ENCODE data around the gene KDM6B.
A peak's percentile ranks its signal among the peaks of the same experiment; 100 is the strongest.

Gene KDM6B

DNA sequence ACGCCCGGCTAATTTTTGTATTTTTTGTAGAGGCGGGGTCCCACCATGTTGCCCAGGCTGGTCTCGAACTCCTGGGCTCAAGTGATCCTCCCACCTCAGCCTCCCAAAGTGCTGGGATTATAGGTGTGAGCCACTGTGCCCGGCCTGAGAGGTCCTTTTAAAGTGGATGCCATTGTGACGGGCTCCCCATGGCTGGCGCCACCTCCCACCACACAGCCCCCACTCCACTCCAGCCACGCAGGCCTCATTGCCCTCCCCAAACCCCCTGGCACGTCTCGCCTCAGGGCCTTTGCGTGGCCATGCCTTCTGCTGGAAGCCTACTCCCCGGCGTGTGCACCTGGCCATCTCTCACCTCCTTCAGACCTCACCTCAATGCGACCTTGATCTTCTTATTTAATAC, 11.9 kb upstream of the KDM6B start:
- FAIRE-seq: no peak

DNA sequence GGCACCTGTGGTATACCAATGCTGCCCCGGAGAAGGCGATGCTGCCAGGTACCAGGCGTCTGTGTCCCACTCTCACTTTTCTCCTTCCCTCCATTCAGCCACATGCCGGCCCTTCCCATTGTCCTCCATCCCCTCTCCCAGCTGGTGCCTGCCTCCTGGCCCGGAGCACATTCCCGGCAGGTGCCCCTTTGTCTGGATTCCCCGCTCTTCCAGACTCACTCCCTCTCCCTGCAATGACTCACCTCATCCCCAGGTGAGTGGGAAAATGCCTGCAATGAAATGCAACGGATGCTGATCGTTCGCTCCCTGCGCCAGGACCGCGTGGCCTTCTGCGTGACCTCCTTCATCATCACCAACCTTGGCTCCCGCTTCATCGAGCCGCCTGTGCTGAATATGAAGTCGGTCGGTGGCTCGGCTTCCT, 10.4 kb upstream of the KDM6B start:
- no peak for FAIRE-seq

DNA sequence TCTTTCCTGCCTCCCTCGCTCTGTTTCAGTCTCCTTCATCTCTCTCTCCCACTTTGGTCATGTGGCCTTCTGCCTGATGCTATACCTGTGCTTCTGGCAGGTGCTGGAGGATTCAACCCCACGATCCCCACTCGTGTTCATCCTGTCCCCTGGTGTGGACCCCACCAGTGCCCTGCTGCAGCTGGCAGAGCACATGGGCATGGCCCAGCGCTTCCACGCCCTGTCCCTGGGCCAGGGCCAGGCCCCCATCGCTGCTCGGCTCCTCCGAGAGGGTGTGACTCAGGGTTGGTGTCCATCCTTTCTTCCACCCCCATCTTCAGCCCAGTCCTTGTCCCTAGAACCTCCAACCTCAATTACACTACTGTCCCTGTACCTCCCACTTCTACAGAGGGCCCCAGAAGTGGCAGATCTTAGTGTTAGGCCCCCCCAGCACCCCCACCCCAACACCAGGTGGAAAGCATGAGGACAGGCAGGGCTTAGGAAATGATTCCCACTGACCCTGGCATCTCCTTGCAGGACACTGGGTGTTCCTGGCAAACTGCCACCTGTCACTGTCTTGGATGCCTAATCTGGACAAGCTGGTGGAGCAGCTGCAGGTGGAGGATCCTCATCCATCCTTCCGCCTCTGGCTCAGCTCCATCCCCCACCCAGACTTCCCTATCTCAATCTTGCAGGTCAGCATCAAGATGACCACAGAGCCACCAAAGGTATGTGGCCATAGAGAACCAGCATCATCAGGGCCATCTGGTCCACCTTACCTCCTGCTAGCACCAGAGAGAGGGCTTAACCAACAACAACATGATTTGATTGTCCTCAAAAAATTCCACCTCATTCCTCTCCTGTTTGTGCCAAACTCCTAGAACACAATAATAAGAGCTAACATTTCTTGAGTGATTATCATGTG, 9.7 kb upstream of the KDM6B start:
- FAIRE-seq: no peak

DNA sequence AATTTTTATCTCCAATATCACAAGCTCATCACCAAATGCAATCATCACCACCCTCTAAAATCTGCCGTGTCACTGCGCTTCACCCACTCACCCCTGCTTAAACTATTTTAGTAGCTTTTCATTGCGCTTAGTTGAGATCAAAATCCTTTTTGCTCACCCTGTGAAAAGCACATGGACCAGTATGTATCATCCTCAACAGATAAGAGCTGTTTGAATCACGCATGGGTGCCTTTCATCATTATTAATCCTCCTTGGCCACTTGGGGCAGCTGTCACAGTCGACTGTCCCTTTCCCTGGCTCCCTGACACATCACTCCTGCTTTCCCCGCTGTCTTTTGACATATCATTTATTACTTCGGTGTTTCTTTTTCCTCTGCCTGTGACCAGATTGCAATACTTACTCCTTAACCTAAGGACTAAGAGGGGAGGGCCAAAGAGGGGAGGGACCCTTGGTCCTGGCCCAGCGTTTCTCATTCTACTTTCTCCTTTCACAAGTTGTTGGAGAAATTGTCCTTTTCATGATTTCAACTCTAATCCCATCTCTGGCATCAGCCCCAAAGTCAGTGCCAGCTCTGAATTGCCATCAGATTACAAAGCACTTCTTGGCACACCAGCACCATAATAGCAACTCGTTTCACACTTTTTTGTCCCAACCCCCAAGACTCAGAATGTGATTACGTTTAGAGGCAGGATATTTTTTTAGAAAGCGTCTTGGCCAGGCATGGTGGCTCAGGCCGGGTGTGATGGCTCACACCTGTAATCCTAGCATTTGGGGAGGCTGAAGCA, 8.6 kb upstream of the KDM6B start:
- no peak for FAIRE-seq

DNA sequence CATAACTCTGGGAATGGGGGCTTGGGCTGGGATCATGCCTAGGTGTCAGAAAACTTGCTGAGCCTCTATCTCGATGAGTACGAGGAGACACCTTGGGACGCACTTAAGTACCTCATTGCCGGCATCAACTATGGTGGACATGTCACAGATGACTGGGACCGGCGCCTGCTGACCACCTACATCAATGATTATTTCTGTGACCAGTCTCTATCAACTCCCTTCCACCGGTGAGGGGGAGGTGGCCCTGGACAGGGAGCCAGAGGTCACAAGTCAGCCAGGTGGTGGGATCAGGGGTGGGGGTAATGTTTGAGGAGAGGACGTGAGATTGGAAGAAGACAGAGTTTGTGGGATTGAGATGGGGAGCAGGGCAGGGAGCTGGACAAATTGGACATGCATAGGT, 3.4 kb upstream of the KDM6B start:
- no peak for FAIRE-seq

DNA sequence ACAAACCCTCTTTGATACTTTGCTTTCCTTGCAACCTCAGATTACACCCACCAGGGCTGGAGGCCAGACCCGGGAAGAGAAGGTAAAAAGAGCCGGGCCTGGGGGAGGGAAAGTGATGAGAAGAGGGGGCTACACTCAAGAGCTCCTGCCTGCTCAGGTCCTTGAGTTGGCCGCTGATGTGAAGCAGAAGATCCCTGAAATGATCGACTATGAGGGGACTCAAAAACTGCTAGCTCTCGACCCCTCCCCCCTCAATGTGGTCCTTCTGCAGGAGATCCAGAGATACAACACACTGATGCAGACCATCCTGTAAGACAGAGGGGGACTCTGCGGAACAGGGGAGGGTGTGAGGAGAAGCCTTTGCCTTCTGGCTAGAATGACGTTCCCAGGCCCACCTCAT, 2.8 kb upstream of the KDM6B start:
- no peak for FAIRE-seq

DNA sequence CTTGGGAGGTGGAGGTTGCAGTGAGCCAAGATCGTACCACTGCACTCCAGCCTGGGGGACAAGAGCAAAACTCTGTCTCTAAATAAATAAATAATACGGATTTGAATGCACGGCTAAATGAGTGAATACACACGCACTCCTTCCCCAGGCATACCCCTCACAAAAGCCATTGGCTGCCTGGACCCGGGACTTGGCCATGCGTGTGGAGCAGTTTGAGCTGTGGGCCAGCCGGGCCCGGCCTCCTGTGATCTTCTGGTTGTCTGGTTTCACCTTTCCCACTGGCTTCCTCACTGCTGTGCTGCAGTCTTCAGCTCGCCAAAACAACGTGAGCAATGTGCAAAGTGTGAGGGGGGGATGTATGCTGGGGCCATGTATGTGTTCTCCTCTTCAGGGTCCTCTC, 1.6 kb upstream of the KDM6B start:
- no peak for FAIRE-seq

DNA sequence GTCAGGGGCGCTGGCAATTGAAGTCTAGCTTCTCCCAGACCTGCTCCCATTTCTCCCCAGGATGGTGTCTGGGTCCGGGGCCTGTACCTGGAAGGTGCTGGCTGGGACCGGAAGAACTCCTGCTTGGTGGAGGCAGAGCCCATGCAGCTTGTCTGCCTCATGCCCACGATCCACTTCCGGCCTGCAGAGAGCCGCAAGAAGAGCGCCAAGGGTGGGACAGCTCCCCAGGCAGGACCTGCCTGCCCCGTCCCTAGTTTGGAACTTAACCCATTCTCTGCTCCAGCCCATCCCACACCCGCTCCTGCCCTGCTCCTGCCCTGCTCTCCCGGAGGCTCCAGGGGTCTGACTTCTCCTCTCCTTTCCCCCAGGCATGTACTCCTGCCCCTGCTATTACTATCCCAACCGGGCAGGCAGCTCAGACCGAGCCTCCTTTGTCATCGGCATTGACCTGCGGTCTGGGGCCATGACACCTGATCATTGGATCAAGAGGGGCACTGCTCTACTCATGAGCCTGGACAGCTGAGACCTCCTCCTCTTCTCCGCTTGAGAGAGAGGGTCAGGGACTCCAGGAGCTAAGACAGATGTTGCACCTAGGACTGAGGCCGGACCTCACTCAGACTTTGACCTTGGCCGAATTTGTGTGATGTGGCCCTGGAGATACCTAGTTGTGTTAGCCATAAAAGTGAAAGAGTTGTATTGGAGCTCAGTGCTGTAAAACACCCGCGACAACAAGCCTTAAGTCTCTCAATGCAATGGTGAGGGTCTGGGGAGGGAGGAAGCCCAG, 814 bp upstream of the KDM6B start:
- FAIRE-seq: no peak

DNA sequence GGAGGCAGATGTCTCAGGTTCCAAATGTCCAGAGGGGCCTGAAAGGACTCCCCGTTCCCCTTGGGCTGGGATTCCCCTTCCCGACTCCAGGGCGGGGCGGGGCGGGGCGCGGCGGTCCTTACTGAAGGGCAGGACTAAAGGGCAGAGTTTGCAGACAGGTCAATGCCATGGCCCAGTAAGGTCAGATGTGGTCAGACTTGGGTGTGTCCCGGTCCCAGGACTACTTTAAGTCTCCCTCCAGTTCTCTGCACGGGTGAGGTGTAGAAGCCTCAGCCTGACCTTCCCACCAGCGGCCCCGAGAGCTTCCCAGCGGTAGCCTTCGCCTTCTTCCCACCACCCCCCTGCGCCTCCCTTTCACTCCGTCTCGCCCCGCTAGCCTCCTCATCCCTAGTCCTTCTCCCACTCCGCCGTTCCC, 532 bp downstream of the KDM6B start:
- no peak for FAIRE-seq

DNA sequence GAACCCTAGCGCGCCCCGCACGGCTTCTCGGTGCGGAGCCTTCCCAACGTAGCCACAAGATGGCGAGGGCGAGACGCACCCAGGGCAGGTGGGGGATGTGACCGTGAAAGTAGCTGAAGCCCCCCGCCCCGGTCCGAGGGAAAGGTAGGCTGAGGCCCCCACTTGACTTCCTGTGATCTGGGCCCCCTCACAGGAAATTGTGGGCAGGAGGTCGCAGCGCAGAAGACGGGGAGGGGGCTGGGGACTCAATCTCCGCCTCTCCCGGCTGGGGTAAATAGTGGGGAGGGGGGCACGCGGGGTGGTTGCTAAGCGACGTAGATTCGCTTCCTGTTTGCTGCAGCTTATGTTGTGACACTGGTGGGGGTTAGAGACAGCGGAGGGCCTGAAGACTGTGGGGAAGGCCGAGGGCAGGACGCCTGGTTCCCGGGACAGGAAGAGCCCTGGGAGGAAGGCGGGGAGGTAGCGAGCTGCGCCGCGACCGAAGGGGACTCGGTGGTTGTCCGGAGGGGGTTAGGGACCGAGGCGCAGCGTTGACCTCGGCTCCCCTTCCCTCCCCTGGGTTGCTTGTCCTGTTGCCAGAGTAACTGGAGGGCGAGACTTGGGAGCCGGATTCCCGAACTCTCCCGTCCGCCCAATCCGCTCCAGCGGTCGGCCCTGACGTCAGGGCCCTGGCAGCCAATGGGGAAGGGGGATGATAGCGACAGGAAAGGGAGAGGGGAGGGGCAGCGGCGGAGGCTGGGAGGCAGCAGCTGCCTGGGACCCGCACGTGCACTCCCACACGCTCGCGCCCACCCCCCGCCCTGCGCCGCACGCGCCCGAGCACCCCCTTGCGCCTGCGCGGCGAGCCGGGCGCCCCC, 1.2 kb downstream of the KDM6B start:
- FAIRE-seq: peak; percentile 97

DNA sequence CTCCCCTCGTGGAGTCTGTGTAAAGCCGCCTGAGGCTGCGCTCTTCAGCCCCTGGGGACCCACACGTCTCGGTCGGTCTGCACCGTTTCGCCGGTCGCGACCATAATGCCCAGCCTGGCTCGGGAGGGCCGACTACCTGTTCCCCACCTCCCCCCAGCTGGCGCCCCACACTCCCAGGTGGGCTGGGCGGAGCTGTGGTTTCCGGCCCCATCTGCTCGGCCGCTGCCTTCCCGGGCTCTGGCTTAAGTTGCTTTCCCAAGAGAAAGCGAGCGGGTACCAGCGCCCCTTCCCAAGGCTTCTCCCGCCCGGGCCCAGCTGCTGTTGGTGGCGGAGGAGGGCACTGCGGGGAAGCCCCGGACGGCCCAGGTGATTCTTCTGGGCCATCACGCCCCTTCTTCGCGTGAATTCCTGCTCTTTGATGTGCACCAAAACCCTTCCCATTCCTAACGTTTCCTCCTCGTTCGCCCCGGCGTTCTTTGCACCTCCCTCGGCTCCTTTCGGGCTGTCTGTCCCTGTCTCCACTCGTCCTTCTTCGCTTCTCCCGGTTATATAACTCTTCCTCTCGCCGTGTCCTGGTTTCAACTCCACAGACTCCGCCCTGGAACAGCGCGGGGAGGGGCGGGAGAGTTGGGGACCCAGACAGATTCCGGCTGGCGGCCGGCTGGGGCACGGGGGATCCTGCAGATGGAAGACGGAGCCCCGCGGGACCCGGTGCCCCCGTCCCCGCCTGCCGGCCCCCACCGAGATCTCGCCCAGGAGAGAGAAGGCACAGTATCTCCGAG, 2.0 kb downstream of the KDM6B start:
- FAIRE-seq: no peak

DNA sequence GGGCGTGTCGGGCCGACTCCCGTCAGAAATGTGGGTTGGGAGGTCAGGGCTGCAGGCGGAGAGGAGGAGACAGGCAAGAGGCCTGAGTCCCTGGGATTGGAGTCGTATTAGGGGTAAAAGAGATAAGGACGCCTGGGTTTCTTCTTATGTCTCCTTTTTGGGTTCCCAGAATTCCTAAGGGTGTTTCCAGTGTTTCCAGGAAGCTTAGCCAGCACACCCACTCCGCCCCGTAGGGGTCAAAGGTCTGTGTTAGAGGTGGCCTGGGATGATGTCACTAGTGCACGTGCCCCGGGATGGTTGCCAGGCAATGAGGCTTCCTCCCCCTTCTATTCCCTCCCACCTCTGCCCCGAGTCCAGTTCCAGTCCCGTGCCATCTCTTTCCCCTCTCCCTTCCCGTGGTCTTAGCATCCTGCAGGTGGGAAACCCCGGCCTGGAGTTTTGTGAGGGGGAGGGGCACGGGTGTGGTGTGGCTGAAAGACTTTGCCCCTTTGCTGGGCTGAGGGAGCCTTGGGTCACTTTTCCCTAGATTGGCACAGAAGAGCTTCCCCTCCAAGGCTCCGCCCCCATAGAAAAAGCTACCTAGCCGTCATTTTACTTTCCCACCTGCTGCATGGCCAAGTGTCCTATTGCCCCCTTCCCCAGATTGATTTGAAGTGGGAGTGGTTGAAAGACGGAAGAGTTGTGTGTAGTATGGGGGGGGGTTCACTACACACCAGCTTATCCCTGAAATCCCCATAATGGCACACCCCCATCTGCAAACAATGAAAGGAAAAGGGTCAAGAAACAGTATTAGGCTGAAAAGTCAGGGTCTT, 2.8 kb downstream of the KDM6B start:
- FAIRE-seq: peak; percentile 97

DNA sequence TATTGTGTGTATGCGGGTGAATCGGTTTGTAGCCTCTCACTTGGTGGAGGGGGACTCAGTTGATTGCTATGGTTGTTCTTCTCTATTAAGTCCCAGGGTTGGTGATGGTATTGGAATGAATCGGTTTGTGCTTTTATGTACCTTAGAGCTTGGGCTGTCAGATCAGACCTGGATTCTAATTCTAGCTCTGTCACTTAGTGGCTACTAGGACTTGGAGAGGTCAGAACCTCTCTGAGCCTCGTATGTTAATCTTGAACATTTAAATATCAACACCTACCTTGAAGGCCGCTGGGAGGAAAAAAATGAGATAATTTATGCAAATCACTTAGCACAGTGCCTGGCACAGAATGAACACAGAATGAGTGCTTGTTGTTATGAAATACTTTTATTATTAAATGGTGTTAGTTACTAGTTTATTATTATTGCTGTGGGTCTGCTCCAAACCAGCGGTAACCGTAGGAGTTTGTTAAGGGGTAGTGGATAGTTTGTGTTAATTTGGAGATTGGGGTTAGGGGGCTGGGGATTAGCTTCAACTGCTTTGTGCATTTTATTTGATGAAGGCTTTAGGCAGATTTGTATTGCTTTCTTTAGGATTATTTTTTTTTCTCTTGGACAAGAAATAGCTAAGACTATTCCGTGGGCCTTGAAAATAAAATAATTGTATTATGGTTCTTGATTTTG, 3.5 kb downstream of the KDM6B start:
- FAIRE-seq: no peak

DNA sequence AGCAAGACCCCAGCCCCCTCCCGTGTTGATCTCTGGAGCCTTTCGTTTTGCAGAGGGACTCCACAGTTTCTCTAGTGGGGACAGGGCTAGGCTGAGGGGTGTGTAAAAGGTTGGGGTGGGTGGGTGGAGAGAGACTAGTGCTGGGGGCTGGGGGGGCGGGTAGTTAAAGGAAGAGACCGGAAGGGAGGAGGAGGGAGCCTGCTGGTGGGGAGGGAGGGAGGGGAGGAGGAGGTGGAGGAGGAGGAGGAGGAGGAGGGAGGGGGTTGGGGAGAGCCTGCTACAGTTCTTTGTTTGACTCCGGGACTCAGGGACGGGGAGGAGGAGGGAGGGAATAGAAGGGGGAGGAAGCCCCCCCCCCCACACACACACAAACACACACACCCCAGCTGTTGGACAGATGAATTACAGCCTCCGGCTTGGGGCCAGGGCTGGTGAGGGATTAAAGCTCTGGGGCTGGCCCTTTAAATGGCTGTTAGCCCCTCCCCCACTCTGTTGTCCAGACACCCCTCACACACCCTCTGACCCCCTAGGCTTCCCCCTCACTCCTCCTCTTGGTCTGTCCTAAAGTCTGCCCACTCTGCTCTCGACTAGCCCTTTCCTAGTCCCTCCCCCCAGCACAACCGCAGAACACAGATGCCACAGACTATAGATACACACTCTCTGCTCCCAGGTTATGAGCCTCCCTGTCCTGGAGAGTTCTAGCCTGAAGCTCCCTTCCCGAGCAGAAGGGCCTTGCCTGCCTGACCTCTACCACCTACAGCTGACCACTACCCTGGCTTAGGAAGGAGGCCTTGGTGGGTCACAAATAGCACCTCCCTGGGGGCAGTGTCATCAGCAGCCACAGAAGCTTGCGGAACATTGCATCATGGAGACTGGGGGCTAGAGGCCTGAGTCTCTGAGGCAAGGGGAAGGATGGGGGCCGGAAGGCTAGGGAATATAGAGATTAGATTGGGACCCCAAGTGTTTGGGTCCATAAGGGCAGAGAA, 4.4 kb downstream of the KDM6B start:
- no peak for FAIRE-seq

DNA sequence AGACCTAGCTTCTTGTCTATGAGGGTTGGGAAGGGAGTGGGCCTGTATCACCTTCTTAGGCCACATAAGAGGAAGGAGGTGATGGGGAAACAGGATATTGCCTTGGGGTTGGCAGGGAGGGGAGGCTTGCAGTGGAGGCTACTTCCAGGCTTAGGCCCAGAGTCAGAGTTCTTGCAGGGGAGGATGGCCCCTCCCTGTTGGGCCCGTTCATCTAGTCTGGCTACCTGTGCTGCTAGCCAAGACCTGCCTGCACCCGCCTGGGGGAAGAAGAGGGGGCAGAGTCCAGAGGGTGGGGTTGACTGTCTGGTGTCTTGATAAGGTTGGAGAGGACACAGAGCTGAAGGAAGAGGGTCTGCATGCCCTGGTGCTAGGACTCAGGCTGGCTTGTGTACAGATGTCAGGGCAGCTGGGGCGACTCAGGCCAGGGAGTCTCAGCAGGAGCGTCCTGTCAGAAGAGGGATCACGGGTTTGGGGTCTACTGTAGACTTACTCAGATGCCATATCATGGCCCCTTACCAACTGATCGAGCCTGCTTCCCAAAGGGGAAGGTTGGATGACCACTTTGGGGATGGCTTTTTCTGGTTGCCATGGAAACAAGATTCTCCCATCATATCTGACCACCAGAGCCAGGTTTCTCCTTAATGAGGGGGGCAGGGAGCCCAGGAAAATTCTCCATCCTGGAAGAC, 5.3 kb downstream of the KDM6B start:
- no peak for FAIRE-seq

DNA sequence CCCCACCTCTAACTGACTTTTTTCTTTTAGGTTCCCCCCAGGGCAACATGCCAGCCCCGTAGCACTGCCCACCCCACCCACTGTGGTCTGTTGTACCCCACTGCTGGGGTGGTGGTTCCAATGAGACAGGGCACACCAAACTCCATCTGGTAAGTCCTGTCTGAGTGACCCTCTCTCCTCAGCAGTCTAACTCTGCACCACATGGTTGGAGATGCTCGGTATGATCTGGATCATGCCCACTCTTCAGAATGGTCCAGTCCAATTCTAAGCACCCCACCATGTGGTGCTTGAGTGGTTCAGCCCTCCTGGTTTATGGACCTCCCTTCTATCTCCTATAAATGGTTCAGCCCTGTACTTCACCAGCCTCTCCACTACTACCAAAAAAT, 5.9 kb downstream of the KDM6B start:
- FAIRE-seq: peak; percentile 95

DNA sequence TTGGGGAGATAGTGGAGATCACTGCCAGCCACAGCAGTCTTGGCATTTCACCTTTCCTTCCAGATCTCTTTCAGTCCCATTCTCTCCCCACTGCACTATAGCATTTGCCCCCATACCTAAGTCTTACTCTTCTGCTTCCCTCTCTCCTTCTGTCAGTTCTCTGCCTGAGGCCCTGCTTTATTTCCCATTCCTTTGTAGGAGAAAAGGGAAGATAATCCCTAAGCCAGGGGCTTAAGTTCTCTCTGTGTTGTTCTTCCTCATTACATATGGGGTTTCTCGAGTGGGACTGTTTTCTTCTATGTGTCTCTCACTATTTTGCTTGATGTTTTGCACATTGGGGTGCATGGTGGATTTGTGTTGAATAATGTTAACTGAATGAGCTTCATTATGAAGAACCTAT, 6.4 kb downstream of the KDM6B start:
- no peak for FAIRE-seq

DNA sequence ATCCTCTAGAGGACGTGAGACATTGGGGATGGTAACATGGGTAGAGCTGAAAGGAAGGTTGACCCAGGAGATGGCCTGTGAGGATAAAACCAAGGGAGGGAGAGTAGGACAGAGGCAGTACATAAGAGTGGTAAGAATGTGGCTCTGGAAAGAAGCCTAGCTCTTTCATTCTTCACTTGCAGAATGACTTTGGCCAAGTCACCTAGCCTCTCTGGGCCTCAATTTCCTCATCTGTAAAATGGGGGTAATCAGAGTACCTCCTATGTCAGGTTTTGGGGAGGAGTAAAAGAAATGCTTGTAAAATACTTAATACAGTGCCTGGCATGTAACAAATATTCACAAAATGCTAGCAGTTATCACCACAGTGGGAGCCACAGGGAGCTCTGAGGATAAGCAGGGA, 6.9 kb downstream of the KDM6B start:
- no peak for FAIRE-seq
